A549 (cell line): Measurements from ENCODE around the gene NXPH2. TPM values are rescaled to one million over a fixed set of nuclear protein-coding genes. Genes with fewer than 3 reads are reported as not detected.

Experiments used
- ATAC-seq, 2 experiments: fragments of 200-7000 bp in 1 of 2; fragments of >200 bp in 1 of 2; cut with Nextera tagmentation in 1 of 2; cut with Tn5 transposase in 1 of 2; 3 replicates each; pipeline versions ENCODE4 v1.8.0 to v1.9.1; 2018 to 2020; ENCODE audit warnings: mild to moderate bottlenecking in 1 of 2, moderate library complexity in 1 of 2
- CTCF ChIA-PET: fragments of 300-600 bp; sonication (Branson Sonifier 250); formaldehyde crosslinking; extraction: SDS; loops from one replicate; lab custom pipeline; 2021; ENCODE audit warnings: antibody characterized with exemption, inconsistent platforms; lab: Yijun Ruan, JAX
- POLR2A ChIA-PET: fragments of 350-600 bp; formaldehyde crosslinking; extraction: SDS; loops from one replicate; lab custom pipeline; 2021; ENCODE audit warnings: antibody characterized with exemption, inconsistent platforms; lab: Yijun Ruan, JAX
- DNase-seq, 2 experiments: peaks; one replicate each; pipeline versions ENCODE4 v3.0.0 to v3.0.0-alpha.2; 2011 to 2016; ENCODE audit warnings: low read depth in 1 of 2, low spot score in 1 of 2
- FAIRE-seq: peaks from 2 replicates; lab custom pipeline; 2011; peaks lifted over from hg19 to GRCh38; lab: Jason Lieb, UNC
- H3K27ac ChIP-seq, 2 experiments: fragments of >200 bp; sonication (Bioruptor Twin); formaldehyde crosslinking; 3 replicates each; pipeline ENCODE4 v1.5.1; 2016 to 2017
- H3K4me1 ChIP-seq: fragments of >200 bp; sonication (Bioruptor Twin); formaldehyde crosslinking; 3 replicates; pipeline ENCODE4 v1.6.1; 2016
- H3K4me2 ChIP-seq: fragments of >200 bp; sonication (Bioruptor Twin); formaldehyde crosslinking; 3 replicates; pipeline ENCODE4 v1.6.1; 2016
- H3K4me3 ChIP-seq: fragments of >200 bp; sonication (Bioruptor Twin); formaldehyde crosslinking; 3 replicates; pipeline ENCODE4 v1.5.1; 2016
- H3K9me3 ChIP-seq: fragments of >200 bp; sonication (Bioruptor Twin); formaldehyde crosslinking; 3 replicates; pipeline ENCODE4 v1.6.1; 2016
- CBX8 ChIP-seq: fragments of 200-600 bp; sonication (generic); IDR thresholded peaks from 2 replicates; pipeline ENCODE4 v1.6.1; 2016
- CEBPB ChIP-seq, 2 experiments: fragments of >200 bp in 1 of 2; sonication (Bioruptor Twin) in 1 of 2; formaldehyde crosslinking in 1 of 2; IDR thresholded peaks; 2 replicates each; pipeline ENCODE4 v1.6.1; 2012 to 2016
- CHD2 ChIP-seq: fragments of 150-350 bp; IDR thresholded peaks from 2 replicates; pipeline ENCODE4 v1.6.1; 2014; ENCODE audit warnings: low read length; ENCODE audit not compliant: partially characterized antibody
- EHF ChIP-seq: fragments of 250-450 bp; sonication (Bioruptor Pico); IDR thresholded peaks from 2 replicates; pipeline ENCODE4 v1.5.0; 2020; ENCODE audit warnings: mild to moderate bottlenecking
- EHMT2 ChIP-seq: fragments of 200-600 bp; sonication (generic); IDR thresholded peaks from 2 replicates; pipeline ENCODE4 v1.6.1; 2016; ENCODE audit warnings: antibody characterized with exemption, low read depth, mild to moderate bottlenecking, moderate library complexity
- ESRRA ChIP-seq: fragments of 150-350 bp; IDR thresholded peaks from 2 replicates; pipeline ENCODE4 v1.6.1; 2014; ENCODE audit warnings: mild to moderate bottlenecking, low read length, borderline replicate concordance
- HDAC2 ChIP-seq: fragments of 200-600 bp; sonication (generic); IDR thresholded peaks from 2 replicates; pipeline ENCODE4 v1.6.1; 2016
- KDM1A ChIP-seq: fragments of 200-600 bp; sonication (generic); IDR thresholded peaks from 2 replicates; pipeline ENCODE4 v1.6.1; 2016; ENCODE audit warnings: low read depth, mild to moderate bottlenecking
- MYC ChIP-seq: IDR thresholded peaks from 2 replicates; pipeline ENCODE4 v1.6.1; 2012; ENCODE audit warnings: mild to moderate bottlenecking, inconsistent platforms, low read length, improper control_type of control experiment, borderline replicate concordance
- RARB ChIP-seq: fragments of 250-450 bp; sonication (Bioruptor Pico); IDR thresholded peaks from 2 replicates; pipeline ENCODE4 v1.8.0; 2021; ENCODE audit warnings: mild to moderate bottlenecking, moderate library complexity
- RNF2 ChIP-seq: fragments of 200-600 bp; sonication (generic); IDR thresholded peaks from 2 replicates; pipeline ENCODE4 v1.6.1; 2016; ENCODE audit warnings: low read depth, mild to moderate bottlenecking, antibody characterized with exemption, moderate library complexity, borderline replicate concordance
- SMC3 ChIP-seq: fragments of >200 bp; sonication (Bioruptor Twin); formaldehyde crosslinking; IDR thresholded peaks from 3 replicates; pipeline ENCODE4 v1.6.1; 2018; ENCODE audit warnings: inconsistent platforms
- ZSCAN20 ChIP-seq: fragments of 250-450 bp; sonication (Bioruptor Pico); IDR thresholded peaks from 2 replicates; pipeline ENCODE4 v1.8.0; 2022; ENCODE audit warnings: mild to moderate bottlenecking, moderate library complexity
- WGBS: methylation state at CpG from one replicate; pipeline ENCODE4 v1.1.6; 2017; ENCODE audit errors: missing lambda C conversion rate; 5-methylcytosine and 5-hydroxymethylcytosine counted together
- polyA plus RNA-seq, 4 experiments: library from polyadenylated mRNA; depleted of rRNA in 3 of 4; stranded (reverse); fragments of >200 nt; fragmentation: RNase III in 1 of 4; extraction: RNeasy Plus Mini Kit Qiagen cat#74134 plus additional on column Dnase treatment in 1 of 4; gene quantifications; 2 replicates in 3 of 4; 3 replicates in 1 of 4; pipeline ENCODE4 v1.2.3, GENCODE V29; 2011 to 2017
- TF ChIP-seq, protein P1 (sequence below): fragments of 250-450 bp; sonication (Bioruptor Pico); IDR thresholded peaks from 2 replicates; pipeline ENCODE4 v1.5.0; 2020; ENCODE audit warnings: low read depth, mild to moderate bottlenecking, moderate library complexity
- TF ChIP-seq, protein P2 (sequence below): fragments of >200 bp; sonication (Bioruptor Twin); formaldehyde crosslinking; IDR thresholded peaks from 3 replicates; pipeline ENCODE4 v1.5.1; 2016
- TF ChIP-seq, protein P3 (sequence below): fragments of >200 bp; sonication (Bioruptor Twin); formaldehyde crosslinking; IDR thresholded peaks from 3 replicates; pipeline ENCODE4 v1.6.1; 2016
- TF ChIP-seq, protein P4 (sequence below): fragments of 450-650 bp; IDR thresholded peaks from 2 replicates; pipeline ENCODE4 v1.6.1; 2014; ENCODE audit warnings: antibody characterized with exemption
- TF ChIP-seq, protein P5 (sequence below): fragments of 150-350 bp; IDR thresholded peaks from 2 replicates; pipeline ENCODE4 v1.6.1; 2014; ENCODE audit warnings: low read depth, mild to moderate bottlenecking, low read length
- TF ChIP-seq, protein P6 (sequence below): fragments of 250-450 bp; sonication (Bioruptor Pico); IDR thresholded peaks from 2 replicates; pipeline ENCODE4 v1.5.0; 2021; ENCODE audit warnings: mild to moderate bottlenecking, moderate library complexity, borderline replicate concordance

The NXPH2 gene
- polyA plus RNA-seq, 2 of the 4 experiments (the other 2 are of a cell fraction) = not detected

DNA sequence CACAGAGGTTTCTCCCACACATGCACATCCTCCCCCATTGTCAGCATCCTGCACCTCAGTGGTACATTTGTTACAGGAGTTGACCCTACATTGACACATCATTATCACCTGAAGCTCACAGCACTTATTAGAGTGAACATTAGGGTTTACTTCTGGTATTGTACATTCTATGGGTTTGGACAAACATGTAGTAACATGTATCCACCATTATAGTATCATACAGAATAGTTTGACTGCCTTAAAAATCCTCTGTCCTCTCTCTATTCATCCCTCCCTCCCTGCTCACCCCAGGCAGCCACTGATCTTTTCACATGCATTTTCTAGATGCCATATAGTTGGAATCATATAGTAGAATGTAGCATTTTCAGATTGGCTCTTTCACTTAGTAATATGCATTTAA is 53.5 kb downstream of the NXPH2 start:
- H3K4me2 ChIP-seq = no peak overlapping the region
- H3K27ac ChIP-seq = no peak overlapping the region
- POLR2A ChIA-PET = no interaction called here
- DNase-seq = no peak
- CTCF ChIA-PET = interaction anchor here (1.3 kb wide), 1 partner anchor 8 kb away, joined by 3 read pairs; no protein-coding TSS in a partner anchor
- peaks cover 16% of the 10 kb centered on the region; the same call in 2 of the 3 replicates for H3K4me1 ChIP-seq
- no peak for FAIRE-seq
- TF ChIP-seq, protein P1, sequence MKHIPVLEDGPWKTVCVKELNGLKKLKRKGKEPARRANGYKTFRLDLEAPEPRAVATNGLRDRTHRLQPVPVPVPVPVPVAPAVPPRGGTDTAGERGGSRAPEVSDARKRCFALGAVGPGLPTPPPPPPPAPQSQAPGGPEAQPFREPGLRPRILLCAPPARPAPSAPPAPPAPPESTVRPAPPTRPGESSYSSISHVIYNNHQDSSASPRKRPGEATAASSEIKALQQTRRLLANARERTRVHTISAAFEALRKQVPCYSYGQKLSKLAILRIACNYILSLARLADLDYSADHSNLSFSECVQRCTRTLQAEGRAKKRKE = no peak
- TF ChIP-seq, protein P2, sequence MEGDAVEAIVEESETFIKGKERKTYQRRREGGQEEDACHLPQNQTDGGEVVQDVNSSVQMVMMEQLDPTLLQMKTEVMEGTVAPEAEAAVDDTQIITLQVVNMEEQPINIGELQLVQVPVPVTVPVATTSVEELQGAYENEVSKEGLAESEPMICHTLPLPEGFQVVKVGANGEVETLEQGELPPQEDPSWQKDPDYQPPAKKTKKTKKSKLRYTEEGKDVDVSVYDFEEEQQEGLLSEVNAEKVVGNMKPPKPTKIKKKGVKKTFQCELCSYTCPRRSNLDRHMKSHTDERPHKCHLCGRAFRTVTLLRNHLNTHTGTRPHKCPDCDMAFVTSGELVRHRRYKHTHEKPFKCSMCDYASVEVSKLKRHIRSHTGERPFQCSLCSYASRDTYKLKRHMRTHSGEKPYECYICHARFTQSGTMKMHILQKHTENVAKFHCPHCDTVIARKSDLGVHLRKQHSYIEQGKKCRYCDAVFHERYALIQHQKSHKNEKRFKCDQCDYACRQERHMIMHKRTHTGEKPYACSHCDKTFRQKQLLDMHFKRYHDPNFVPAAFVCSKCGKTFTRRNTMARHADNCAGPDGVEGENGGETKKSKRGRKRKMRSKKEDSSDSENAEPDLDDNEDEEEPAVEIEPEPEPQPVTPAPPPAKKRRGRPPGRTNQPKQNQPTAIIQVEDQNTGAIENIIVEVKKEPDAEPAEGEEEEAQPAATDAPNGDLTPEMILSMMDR = no peak
- TF ChIP-seq EHMT2 = no peak
- no peak for TF ChIP-seq CHD2
- no peak for TF ChIP-seq RNF2
- TF ChIP-seq, protein P3, sequence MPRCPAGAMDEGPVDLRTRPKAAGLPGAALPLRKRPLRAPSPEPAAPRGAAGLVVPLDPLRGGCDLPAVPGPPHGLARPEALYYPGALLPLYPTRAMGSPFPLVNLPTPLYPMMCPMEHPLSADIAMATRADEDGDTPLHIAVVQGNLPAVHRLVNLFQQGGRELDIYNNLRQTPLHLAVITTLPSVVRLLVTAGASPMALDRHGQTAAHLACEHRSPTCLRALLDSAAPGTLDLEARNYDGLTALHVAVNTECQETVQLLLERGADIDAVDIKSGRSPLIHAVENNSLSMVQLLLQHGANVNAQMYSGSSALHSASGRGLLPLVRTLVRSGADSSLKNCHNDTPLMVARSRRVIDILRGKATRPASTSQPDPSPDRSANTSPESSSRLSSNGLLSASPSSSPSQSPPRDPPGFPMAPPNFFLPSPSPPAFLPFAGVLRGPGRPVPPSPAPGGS = no peak
- TF ChIP-seq, protein P4, sequence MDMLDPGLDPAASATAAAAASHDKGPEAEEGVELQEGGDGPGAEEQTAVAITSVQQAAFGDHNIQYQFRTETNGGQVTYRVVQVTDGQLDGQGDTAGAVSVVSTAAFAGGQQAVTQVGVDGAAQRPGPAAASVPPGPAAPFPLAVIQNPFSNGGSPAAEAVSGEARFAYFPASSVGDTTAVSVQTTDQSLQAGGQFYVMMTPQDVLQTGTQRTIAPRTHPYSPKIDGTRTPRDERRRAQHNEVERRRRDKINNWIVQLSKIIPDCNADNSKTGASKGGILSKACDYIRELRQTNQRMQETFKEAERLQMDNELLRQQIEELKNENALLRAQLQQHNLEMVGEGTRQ = no peak
- no peak for TF ChIP-seq EHF
- TF ChIP-seq MYC = no peak
- TF ChIP-seq, protein P5, sequence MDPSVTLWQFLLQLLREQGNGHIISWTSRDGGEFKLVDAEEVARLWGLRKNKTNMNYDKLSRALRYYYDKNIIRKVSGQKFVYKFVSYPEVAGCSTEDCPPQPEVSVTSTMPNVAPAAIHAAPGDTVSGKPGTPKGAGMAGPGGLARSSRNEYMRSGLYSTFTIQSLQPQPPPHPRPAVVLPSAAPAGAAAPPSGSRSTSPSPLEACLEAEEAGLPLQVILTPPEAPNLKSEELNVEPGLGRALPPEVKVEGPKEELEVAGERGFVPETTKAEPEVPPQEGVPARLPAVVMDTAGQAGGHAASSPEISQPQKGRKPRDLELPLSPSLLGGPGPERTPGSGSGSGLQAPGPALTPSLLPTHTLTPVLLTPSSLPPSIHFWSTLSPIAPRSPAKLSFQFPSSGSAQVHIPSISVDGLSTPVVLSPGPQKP = no peak
- TF ChIP-seq CBX8 = no peak
- TF ChIP-seq RARB (CRISPR knock-in tag) = no peak
- H3K9me3 ChIP-seq = no peaks in the 10 kb centered on the region; the same call in 2 of the 3 replicates
- no peak overlapping the region for H3K4me3 ChIP-seq
- ATAC-seq = no peak

DNA sequence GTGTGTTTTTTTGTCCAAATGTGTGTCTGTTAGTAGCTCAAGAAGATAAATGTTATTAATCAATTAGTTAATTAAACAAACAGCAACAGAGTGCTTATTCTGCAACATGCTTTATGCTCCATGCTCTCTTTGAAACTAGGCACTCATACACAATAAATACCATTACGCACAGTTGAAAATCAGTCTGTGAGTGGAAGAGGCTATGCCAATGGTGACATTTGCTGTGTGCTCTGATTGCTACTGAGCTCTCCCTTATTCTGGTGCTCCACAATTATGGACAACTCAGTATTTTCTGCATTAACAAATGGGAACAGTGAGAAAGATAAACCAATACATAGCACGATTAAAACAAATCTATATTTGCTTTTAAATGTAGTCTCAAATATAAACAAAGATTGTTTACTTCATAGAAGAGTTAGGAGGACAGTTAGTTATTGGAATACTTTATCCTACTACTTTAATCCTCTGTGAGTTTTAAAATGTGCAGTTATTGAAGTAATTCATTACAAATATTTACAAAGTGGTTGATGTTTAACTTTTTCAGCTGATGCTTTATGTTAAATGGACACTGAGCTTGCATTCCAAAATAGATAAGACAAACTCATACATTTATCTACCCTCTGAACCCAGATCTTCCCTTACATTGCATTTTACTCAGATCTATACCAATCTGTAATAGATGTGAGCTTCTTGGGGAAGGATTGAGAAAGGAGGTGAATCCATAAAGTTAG is 55.3 kb downstream of the NXPH2 start:
- Histone ChIP-seq H3K4me2 (peak overlapping the region; percentile 43), H3K4me3 (no peak overlapping the region), H3K4me1 (peaks cover 16% of the 10 kb centered on the region; the same call in 2 of the 3 replicates), H3K9me3 (no peaks in the 10 kb centered on the region; the same call in 2 of the 3 replicates), H3K27ac (no peak overlapping the region)
- FAIRE-seq (no peak), DNase-seq (no peak), ATAC-seq (peak in 1 of 2 experiments; percentile 33; a peak in 1 of 6 replicates)
- CTCF ChIA-PET = interaction anchor here (0.6 kb wide), 1 partner anchor 89 kb away, joined by 3 read pairs; no protein-coding TSS in a partner anchor
- no peak for TF ChIP-seq SMC3
- no peak for TF ChIP-seq CBX8
- no peak for TF ChIP-seq RARB (CRISPR knock-in tag)
- no peak for TF ChIP-seq HDAC2
- TF ChIP-seq ZSCAN20 (CRISPR knock-in tag) = no peak
- POLR2A ChIA-PET = no interaction called here
- WGBS = 40% methylated on average over 2 of the region's 2 CpGs

DNA sequence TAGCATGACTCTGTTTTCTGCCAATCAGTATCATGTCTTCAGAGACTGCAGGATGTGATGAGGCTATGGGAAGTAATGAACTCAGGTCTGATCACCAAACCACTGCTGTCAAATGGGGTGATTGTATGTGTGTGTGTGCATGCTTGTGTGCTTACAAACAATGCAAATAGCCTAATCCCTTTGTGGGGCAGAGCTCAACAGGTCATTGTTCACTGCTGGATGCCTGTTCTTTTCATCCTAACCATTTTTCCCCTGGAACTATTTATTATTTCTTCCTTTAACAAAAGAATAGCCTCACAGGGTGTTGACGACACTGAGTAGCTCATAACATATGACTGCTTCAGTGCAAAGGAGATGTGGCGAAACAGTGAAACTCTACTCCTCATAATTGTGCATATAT is 55.9 kb downstream of the NXPH2 start:
- FAIRE-seq (no peak), DNase-seq (no peak), ATAC-seq (no peak)
- CTCF ChIA-PET = interaction anchor here (0.6 kb wide), 1 partner anchor 90 kb away, joined by 3 read pairs; no protein-coding TSS in a partner anchor
- TF ChIP-seq CEBPB (IDR thresholded peaks at IDR 0.05) = no peak
- TF ChIP-seq ESRRA = no peak
- TF ChIP-seq, protein P6, sequence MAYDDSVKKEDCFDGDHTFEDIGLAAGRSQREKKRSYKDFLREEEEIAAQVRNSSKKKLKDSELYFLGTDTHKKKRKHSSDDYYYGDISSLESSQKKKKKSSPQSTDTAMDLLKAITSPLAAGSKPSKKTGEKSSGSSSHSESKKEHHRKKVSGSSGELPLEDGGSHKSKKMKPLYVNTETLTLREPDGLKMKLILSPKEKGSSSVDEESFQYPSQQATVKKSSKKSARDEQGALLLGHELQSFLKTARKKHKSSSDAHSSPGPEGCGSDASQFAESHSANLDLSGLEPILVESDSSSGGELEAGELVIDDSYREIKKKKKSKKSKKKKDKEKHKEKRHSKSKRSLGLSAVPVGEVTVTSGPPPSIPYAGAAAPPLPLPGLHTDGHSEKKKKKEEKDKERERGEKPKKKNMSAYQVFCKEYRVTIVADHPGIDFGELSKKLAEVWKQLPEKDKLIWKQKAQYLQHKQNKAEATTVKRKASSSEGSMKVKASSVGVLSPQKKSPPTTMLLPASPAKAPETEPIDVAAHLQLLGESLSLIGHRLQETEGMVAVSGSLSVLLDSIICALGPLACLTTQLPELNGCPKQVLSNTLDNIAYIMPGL = no peak
- TF ChIP-seq KDM1A = no peak
- 83% methylated on average over 2 of the region's 2 CpGs for WGBS
- no peak overlapping the region for H3K4me3 ChIP-seq
- H3K4me1 ChIP-seq = peaks cover 16% of the 10 kb centered on the region; the same call in 2 of the 3 replicates
- H3K27ac ChIP-seq = no peak overlapping the region
- POLR2A ChIA-PET = no interaction called here
- H3K9me3 ChIP-seq = no peaks in the 10 kb centered on the region; the same call in 2 of the 3 replicates
- peak overlapping the region; percentile 43; the same call in 2 of the 3 replicates for H3K4me2 ChIP-seq
